HepG2 (cell line): ENCODE data around the gene ACTL7B. TPM values are rescaled to one million over a fixed set of nuclear protein-coding genes. Genes with fewer than 3 reads are reported as not detected.

Source experiments
- AGO1 ChIP-seq: fragments of 200-400 bp; formaldehyde crosslinking; IDR thresholded peaks from 2 replicates; pipeline ENCODE4 v1.6.1; 2017; ENCODE audit warnings: mild to moderate bottlenecking, low read depth, low read length, moderate library complexity; ENCODE audit not compliant: poor library complexity, severe bottlenecking
- AKAP8 ChIP-seq: sonication (generic); formaldehyde crosslinking; IDR thresholded peaks from 2 replicates; pipeline ENCODE4 v1.5.1; 2020; ENCODE audit warnings: mild to moderate bottlenecking, missing genetic modification reagents
- ASH2L ChIP-seq: fragments of 300-600, 200-600 bp; sonication (generic); IDR thresholded peaks from 2 replicates; pipeline ENCODE4 v1.7.0; 2017; ENCODE audit warnings: low read depth, mild to moderate bottlenecking, moderate library complexity, mixed read lengths, low read length; ENCODE audit not compliant: insufficient read length
- ATRX ChIP-seq: sonication (generic); formaldehyde crosslinking; IDR thresholded peaks from 2 replicates; pipeline ENCODE4 v1.4.0; 2020; ENCODE audit warnings: missing genetic modification reagents, borderline replicate concordance
- CBX1 ChIP-seq: IDR thresholded peaks from one replicate; pipeline ENCODE4 v1.6.1; 2016; ENCODE audit warnings: antibody characterized with exemption, low read depth
- EZH2 ChIP-seq: conservative IDR thresholded peaks from 2 replicates; pipeline ENCODE4 v1.6.1; 2012; ENCODE audit warnings: mild to moderate bottlenecking, low read depth, low read length, moderate library complexity
- GFI1 ChIP-seq: sonication (generic); formaldehyde crosslinking; IDR thresholded peaks from 2 replicates; pipeline ENCODE4 v1.5.0; 2020; ENCODE audit warnings: missing genetic modification reagents, mild to moderate bottlenecking, borderline replicate concordance
- NBN ChIP-seq: fragments of 450-650 bp; conservative IDR thresholded peaks from 2 replicates; pipeline ENCODE4 v1.6.1; 2017
- NFE2L1 ChIP-seq: sonication (generic); formaldehyde crosslinking; IDR thresholded peaks from 2 replicates; pipeline ENCODE4 v1.4.0; 2020; ENCODE audit warnings: missing genetic modification reagents, mild to moderate bottlenecking, borderline replicate concordance
- POGK ChIP-seq: sonication (generic); formaldehyde crosslinking; conservative IDR thresholded peaks from 2 replicates; pipeline ENCODE4 v1.8.0; 2022; ENCODE audit warnings: mild to moderate bottlenecking, moderate library complexity, missing genetic modification reagents
- RORA ChIP-seq: sonication (generic); formaldehyde crosslinking; IDR thresholded peaks from 2 replicates; pipeline ENCODE4 v1.5.0; 2020; ENCODE audit warnings: mild to moderate bottlenecking, missing genetic modification reagents, moderate library complexity
- SRSF9 ChIP-seq: fragments of 200-400 bp; formaldehyde crosslinking; IDR thresholded peaks from 2 replicates; pipeline ENCODE4 v1.6.1; 2018; ENCODE audit warnings: borderline replicate concordance, mild to moderate bottlenecking, low read depth, low read length; ENCODE audit not compliant: insufficient read depth, poor library complexity, severe bottlenecking
- TAF1 ChIP-seq: sonication (generic); formaldehyde crosslinking; IDR thresholded peaks from 2 replicates; pipeline ENCODE4 v1.4.0; 2020; ENCODE audit warnings: missing genetic modification reagents
- ZBTB26 ChIP-seq: IDR thresholded peaks from 2 replicates; pipeline ENCODE4 v1.6.1; 2016; ENCODE audit warnings: missing compliant biosample characterization, missing genetic modification reagents, borderline replicate concordance
- ZFP36 ChIP-seq: fragments of 150-350 bp; IDR thresholded peaks from 2 replicates; pipeline ENCODE4 v1.6.1; 2018; ENCODE audit warnings: borderline replicate concordance, low read length, low read depth; ENCODE audit not compliant: partially characterized antibody
- ZIK1 ChIP-seq: sonication (generic); formaldehyde crosslinking; IDR thresholded peaks from 2 replicates; pipeline ENCODE4 v1.5.0; 2020; ENCODE audit warnings: mild to moderate bottlenecking, low read depth, missing genetic modification reagents, borderline replicate concordance
- ZNF432 ChIP-seq: sonication (generic); formaldehyde crosslinking; IDR thresholded peaks from 2 replicates; pipeline ENCODE4 v1.5.0; 2020; ENCODE audit warnings: missing genetic modification reagents, mild to moderate bottlenecking, borderline replicate concordance
- ZNF562 ChIP-seq: sonication (generic); formaldehyde crosslinking; IDR thresholded peaks from 2 replicates; pipeline ENCODE4 v1.8.0; 2022; ENCODE audit warnings: missing genetic modification reagents, borderline replicate concordance
- ZNF567 ChIP-seq: sonication (generic); formaldehyde crosslinking; IDR thresholded peaks from 2 replicates; pipeline ENCODE4 v1.8.1; 2023; ENCODE audit warnings: mild to moderate bottlenecking, missing genetic modification reagents, borderline replicate concordance
- ZNF598 ChIP-seq: sonication (generic); formaldehyde crosslinking; IDR thresholded peaks from 2 replicates; pipeline ENCODE4 v1.5.1; 2020; ENCODE audit warnings: mild to moderate bottlenecking, missing genetic modification reagents, borderline replicate concordance
- ZNF746 ChIP-seq: sonication (generic); formaldehyde crosslinking; IDR thresholded peaks from 2 replicates; pipeline ENCODE4 v1.8.0; 2022; ENCODE audit warnings: mild to moderate bottlenecking, missing genetic modification reagents
- ZNF776 ChIP-seq: sonication (generic); formaldehyde crosslinking; IDR thresholded peaks from 2 replicates; pipeline ENCODE4 v1.4.0; 2020; ENCODE audit warnings: mild to moderate bottlenecking, missing genetic modification reagents
- ZNF777 ChIP-seq: sonication (generic); formaldehyde crosslinking; IDR thresholded peaks from 2 replicates; pipeline ENCODE4 v1.4.0; 2020; ENCODE audit warnings: missing genetic modification reagents
- ZSCAN25 ChIP-seq: sonication (generic); formaldehyde crosslinking; IDR thresholded peaks from 2 replicates; pipeline ENCODE4 v1.8.0; 2022; ENCODE audit warnings: mild to moderate bottlenecking, missing genetic modification reagents
- polyA plus RNA-seq, 8 experiments: library from polyadenylated mRNA; depleted of rRNA in 3 of 8; stranded (reverse) in 7 of 8; unstranded in 1 of 8; fragments of >200 nt; fragmentation: Illumina TruSeq in 4 of 8; extraction: Trizol in 4 of 8; gene quantifications; 2 replicates each; pipeline versions ENCODE4 v1.2.1 to v1.2.3, GENCODE V29; 2011 to 2016; ENCODE audit warnings: low read depth in 4 of 8, missing spikeins in 1 of 8, mixed read lengths in 1 of 8; ENCODE audit not compliant: insufficient read depth in 1 of 8
- total RNA-seq, 5 experiments: library from RNA; depleted of rRNA; stranded (reverse); fragments of >200 nt; fragmentation: Illumina TruSeq; extraction: Trizol; gene quantifications; 2 replicates each; pipeline ENCODE4 v1.2.3, GENCODE V29; 2016; ENCODE audit warnings: low read depth in 1 of 5
- TF ChIP-seq, protein P1 (sequence below): sonication (generic); formaldehyde crosslinking; IDR thresholded peaks from 2 replicates; pipeline ENCODE4 v1.4.0; 2020; ENCODE audit warnings: mild to moderate bottlenecking, missing genetic modification reagents, borderline replicate concordance
- TF ChIP-seq, protein P2 (sequence below): IDR thresholded peaks from 2 replicates; pipeline ENCODE4 v1.6.1; 2018; ENCODE audit warnings: missing genetic modification reagents, mild to moderate bottlenecking, missing compliant biosample characterization

Gene ACTL7B
- total and polyA plus RNA-seq, 2 of the 13 experiments (the other 11 are each of a cell fraction or from before 2014, with no cell fraction given) = 0.07 to 0.11 TPM

GRCh38 chr9:108884701-108885100, 28.9 kb upstream of the ACTL7B start (continued):
- TF ChIP-seq ZBTB26 (no peak), SRSF9 (no peak), EZH2 (no peak), ZFP36 (no peak), ZNF777 (CRISPR knock-in tag) (no peak), TAF1 (CRISPR knock-in tag) (0 out of 2 replicates have a peak, but pooled peaks have one; percentile 46), ZNF432 (CRISPR knock-in tag) (no peak), AGO1 (no peak), NFE2L1 (CRISPR knock-in tag) (no peak), GFI1 (no peak), ZNF598 (CRISPR knock-in tag) (no peak), CBX1 (no peak), RORA (CRISPR knock-in tag) (no peak), ZIK1 (CRISPR knock-in tag) (no peak), ZSCAN25 (CRISPR knock-in tag) (no peak), ZNF746 (no peak), ASH2L (no peak), AKAP8 (CRISPR knock-in tag) (no peak), ZNF567 (no peak), POGK (CRISPR knock-in tag) (no peak), ZNF562 (CRISPR knock-in tag) (no peak), NBN (no peak), ATRX (CRISPR knock-in tag) (no peak), ZNF776 (CRISPR knock-in tag) (no peak)
- TF ChIP-seq, protein P1, sequence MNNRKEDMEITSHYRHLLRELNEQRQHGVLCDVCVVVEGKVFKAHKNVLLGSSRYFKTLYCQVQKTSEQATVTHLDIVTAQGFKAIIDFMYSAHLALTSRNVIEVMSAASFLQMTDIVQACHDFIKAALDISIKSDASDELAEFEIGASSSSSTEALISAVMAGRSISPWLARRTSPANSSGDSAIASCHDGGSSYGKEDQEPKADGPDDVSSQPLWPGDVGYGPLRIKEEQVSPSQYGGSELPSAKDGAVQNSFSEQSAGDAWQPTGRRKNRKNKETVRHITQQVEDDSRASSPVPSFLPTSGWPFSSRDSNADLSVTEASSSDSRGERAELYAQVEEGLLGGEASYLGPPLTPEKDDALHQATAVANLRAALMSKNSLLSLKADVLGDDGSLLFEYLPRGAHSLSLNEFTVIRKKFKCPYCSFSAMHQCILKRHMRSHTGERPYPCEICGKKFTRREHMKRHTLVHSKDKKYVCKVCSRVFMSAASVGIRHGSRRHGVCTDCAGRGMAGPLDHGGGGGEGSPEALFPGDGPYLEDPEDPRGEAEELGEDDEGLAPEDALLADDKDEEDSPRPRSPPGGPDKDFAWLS (CRISPR knock-in tag) = no peak
- TF ChIP-seq, protein P2, sequence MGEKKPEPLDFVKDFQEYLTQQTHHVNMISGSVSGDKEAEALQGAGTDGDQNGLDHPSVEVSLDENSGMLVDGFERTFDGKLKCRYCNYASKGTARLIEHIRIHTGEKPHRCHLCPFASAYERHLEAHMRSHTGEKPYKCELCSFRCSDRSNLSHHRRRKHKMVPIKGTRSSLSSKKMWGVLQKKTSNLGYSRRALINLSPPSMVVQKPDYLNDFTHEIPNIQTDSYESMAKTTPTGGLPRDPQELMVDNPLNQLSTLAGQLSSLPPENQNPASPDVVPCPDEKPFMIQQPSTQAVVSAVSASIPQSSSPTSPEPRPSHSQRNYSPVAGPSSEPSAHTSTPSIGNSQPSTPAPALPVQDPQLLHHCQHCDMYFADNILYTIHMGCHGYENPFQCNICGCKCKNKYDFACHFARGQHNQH (CRISPR knock-in tag) = no peak
